GM03348 (cell line): ENCODE data around the gene STARD10.
"Not testable (repeated sequence)": the region's sequence is repeated elsewhere in the genome, so short reads cannot be mapped to it uniquely, and the experiment has no call there.

Experiments
- DNase-seq: peaks from one replicate; pipeline ENCODE4 v3.0.0; 2012; ENCODE audit warnings: low spot score

Gene STARD10, protein sequence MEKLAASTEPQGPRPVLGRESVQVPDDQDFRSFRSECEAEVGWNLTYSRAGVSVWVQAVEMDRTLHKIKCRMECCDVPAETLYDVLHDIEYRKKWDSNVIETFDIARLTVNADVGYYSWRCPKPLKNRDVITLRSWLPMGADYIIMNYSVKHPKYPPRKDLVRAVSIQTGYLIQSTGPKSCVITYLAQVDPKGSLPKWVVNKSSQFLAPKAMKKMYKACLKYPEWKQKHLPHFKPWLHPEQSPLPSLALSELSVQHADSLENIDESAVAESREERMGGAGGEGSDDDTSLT

GRCh38 chr11:72793425-72794367 is at the start of gene STARD10:
Gene STARD10 (minus strand): TSS chr11:72794047. CDS start chr11:72781181, 12,866 bp downstream.
- DNase-seq, result peak; percentile 100

DNA sequence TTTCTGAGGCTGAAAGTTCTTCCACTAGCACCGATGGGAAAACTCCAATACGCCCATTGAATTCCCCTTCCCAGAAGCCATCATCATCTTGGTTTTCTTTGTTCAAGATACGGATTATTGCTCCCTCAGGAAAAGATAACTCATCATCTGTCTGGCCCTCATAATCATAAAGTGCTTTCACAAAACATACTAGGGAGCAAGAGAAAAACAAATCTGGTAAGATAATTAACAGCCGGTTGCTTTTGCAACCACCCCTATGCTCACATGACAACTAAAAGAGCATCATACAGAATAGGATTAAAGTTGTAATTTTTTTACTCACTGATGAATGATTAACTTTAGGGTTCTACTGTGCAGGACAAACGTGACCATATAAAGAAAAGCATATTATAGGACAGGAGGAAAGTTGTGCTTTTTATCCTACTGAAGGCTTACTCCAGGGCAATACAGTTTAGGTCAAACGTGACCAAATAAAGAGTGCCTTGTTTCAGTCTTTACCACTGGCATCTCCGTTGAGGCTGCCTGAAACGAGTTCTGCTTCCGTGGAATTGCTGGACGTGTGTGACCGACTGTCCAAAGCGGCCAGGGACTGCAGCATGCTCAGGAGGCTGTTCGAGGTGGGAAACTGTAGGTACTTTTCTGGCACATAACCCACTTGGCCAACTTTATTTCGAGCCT is 48.9 kb upstream of the STARD10 start:
- DNase-seq, result no peak

- no peak for DNase-seq
Measured at GRCh38 chr11:72842126-72842525, 48.3 kb upstream of the STARD10 start.

DNA sequence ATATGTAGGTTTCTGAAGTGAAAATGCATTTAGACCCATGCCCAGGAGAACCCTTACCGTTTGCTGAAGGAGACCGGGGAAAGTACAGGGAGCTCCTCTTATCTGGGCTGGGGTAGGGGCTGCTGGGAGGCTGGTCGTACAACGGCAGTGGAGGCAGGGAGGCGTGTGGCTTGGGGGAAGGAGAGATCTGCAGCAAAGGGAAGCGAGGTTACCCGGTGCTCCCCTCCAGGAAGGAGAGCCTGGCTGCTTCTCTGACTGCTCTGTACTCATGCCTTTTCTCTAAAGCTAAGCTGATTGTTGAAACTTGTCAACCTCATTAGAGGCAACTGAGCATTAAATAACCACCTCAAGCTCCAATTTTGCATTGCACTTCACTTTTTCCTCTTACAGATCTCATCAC is 47.5 kb upstream of the STARD10 start:
- no peak for DNase-seq

GRCh38 chr11:72840780-72841179 is 46.9 kb upstream of the STARD10 start:
- DNase-seq, result peak; percentile 73

- DNase-seq, result no peak
Measured at GRCh38 chr11:72838691-72839305, 45.0 kb upstream of the STARD10 start.

GRCh38 chr11:72836111-72836510 is 42.3 kb upstream of the STARD10 start:
- no peak for DNase-seq

DNA sequence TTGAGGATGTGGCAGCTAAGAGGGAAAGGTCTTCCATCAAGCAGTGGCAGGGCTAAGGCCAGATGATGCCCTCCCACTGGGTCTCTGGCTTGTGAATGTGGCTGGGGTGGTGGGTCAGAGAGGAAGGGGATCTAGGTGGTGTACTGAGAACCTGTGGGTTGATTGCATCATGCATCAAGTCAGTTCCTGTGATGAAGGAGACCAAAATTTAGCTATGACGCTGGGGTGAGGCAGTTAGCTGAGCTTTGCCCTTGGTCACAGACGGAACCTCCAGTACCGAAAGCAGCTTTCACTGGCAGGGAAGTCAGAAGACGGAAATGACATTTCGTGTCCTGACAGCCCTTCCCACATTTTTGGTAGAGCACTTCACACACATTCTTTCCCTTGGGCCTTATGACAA is 41.1 kb upstream of the STARD10 start:
- no peak for DNase-seq

- no peak for DNase-seq
Measured at GRCh38 chr11:72833811-72834493, 40.1 kb upstream of the STARD10 start.

DNA sequence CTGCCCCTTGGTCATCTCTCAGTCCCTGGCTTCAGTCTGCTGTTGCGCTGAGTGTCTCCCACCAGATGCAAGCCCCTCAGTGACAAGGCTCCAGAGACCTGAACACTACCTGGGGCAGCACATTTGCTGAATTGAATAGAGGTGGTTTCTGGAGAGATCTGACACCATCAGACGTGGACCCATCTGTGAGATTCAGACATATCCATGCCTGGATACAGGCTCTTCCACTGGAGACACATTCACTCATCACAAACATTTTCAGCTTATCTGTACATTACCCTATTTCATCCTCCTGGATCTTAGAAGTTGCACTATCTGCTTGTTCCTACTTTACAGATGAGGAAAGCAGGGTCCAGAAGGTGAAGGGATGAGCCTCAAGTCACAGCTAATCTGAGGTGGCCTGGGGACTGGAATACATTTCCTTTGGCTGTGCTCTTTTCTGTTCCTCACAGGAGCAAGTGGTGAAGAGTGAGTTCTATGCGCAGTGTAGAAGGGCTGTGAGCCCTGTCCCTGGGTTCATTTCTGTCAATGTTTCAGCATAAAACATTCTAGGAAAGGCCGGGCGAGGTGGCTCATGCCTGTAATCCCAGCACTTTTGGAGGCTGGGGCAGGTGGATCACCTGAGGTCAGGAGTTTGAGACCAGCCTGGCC is 39.4 kb upstream of the STARD10 start:
- DNase-seq, result no peak

GRCh38 chr11:72832301-72833082 is 38.6 kb upstream of the STARD10 start:
- no peak for DNase-seq

- peak; percentile 88 for DNase-seq
Measured at GRCh38 chr11:72831521-72832300, 37.9 kb upstream of the STARD10 start.

DNA sequence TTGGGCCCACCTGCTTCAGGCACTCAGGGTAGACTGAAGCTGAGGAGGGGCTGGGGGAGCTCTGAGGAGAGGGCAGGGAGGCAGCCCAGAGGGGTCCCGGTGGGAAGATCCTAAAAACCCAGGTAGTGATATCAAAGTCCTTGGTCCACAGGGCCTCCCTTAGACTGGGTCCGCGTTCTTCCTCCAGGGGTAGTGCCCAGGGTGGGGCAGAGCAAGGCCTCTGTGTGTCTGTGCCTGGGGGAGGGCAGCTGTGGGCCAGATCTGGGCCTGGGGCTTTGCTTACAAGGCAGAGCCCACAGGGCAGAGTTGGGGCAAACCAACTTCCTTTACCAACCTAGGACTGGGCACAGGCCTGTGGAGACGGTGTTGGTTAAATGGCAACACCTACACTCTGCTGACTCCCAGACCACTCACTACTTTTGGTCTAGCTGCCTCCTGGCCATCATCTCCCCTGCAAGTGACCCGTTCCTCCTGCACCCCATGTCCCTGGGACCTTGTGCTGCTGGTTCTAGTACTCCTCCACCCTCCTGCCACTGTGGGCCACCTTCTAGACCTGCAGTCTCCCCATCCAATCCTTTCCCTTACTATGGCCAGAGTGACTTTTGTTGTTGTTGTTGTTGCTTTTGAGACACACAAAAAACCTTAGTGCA is 36.2 kb upstream of the STARD10 start:
- DNase-seq, result no peak

DNA sequence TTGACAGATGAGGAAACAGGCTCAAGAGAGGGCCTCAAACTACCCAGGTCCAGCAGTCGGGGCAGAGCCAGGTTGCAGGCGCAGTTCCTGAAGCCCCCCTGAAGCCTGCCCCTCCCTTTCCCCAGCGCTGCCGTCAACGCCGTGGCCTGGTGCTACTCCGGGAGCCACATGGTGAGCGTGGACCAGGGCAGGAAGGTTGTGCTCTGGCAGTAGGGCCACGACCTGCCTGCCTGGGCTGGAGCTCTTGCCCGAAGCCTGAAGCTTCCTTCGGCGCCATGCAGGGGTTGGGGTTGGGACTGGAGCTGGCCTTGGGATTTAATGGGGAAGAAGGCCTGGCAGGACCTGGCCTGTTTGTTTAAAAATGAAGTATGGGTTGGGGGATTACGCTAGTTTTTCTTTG is 35.3 kb upstream of the STARD10 start:
- no peak for DNase-seq

DNA sequence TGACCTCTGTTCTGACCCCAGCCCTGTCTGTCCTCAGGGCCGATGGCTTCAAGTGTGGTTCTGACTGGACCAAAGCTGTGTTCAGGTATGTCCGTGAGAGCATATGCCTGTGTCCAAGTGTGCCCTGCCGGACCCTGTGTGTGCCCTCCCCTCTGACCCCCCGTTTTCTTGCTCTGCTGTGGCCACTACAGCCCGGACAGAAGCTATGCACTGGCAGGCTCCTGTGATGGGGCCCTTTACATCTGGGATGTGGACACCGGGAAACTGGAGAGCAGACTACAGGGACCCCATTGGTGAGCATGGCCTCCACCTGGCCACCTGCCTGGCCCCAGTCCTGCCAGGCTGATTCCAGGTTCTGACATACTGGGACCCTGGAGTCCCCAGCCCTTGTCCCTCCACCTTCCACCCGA is 34.9 kb upstream of the STARD10 start:
- DNase-seq, result no peak

GRCh38 chr11:72828081-72828567 is 34.3 kb upstream of the STARD10 start:
- DNase-seq, result no peak

- not testable (repeated sequence) for DNase-seq
Measured at GRCh38 chr11:72827656-72828055, 33.8 kb upstream of the STARD10 start.

GRCh38 chr11:72826942-72827480 is 33.2 kb upstream of the STARD10 start:
- no peak for DNase-seq
